GM13977 (cell line): Measurements from ENCODE around the gene SEZ6.

Experiments used
- DNase-seq: peaks from one replicate; pipeline ENCODE4 v3.0.0; 2012; ENCODE audit warnings: low spot score
- in situ Hi-C: fragments of 300-500 bp; cut with MboI; formaldehyde crosslinking; loops from one replicate; pipeline ENCODE4 v1.12.0; 2022; ENCODE audit warnings: low sequenced_read_pairs, low pct_unique_long_range_greater_than_20kb, mixed read lengths, inconsistent platforms; ENCODE audit not compliant: unreplicated experiment
- TF ChIP-seq, protein P1 (sequence below): IDR thresholded peaks from 2 replicates; pipeline ENCODE4 v1.5.1; 2012; ENCODE audit warnings: mild to moderate bottlenecking, control low read depth; ENCODE audit not compliant: insufficient read depth; ENCODE audit errors: extremely low read depth, missing control alignments

Gene SEZ6

DNA sequence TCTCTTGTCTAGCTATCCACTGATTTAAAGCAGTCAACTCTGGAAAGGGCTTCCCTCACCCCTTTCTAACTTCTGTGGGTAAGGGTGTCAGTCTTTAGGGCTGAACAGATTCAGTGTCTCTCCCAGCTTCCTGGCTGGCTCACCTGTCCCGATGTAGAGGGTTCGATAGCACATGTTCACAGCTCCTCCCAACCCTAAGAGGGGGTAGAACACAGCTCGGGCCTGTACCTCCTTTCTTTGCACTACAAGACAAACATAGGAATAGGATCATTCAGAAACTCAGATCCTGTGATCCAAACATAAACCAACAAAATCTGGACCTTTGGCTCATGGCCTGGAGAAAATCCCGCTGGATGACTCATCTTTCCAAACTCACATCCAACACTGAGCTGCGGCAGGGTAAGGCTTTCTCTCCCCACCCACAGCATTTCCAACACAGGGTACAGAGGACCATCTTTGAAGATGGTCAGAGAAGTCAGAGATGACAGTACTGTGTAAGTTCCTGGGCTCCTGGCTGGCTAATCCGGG is 97.1 kb downstream of the SEZ6 start:
- DNase-seq: no peak
- in situ Hi-C loops: no loop called here
- TF ChIP-seq, protein P1, sequence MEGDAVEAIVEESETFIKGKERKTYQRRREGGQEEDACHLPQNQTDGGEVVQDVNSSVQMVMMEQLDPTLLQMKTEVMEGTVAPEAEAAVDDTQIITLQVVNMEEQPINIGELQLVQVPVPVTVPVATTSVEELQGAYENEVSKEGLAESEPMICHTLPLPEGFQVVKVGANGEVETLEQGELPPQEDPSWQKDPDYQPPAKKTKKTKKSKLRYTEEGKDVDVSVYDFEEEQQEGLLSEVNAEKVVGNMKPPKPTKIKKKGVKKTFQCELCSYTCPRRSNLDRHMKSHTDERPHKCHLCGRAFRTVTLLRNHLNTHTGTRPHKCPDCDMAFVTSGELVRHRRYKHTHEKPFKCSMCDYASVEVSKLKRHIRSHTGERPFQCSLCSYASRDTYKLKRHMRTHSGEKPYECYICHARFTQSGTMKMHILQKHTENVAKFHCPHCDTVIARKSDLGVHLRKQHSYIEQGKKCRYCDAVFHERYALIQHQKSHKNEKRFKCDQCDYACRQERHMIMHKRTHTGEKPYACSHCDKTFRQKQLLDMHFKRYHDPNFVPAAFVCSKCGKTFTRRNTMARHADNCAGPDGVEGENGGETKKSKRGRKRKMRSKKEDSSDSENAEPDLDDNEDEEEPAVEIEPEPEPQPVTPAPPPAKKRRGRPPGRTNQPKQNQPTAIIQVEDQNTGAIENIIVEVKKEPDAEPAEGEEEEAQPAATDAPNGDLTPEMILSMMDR: no peak

DNA sequence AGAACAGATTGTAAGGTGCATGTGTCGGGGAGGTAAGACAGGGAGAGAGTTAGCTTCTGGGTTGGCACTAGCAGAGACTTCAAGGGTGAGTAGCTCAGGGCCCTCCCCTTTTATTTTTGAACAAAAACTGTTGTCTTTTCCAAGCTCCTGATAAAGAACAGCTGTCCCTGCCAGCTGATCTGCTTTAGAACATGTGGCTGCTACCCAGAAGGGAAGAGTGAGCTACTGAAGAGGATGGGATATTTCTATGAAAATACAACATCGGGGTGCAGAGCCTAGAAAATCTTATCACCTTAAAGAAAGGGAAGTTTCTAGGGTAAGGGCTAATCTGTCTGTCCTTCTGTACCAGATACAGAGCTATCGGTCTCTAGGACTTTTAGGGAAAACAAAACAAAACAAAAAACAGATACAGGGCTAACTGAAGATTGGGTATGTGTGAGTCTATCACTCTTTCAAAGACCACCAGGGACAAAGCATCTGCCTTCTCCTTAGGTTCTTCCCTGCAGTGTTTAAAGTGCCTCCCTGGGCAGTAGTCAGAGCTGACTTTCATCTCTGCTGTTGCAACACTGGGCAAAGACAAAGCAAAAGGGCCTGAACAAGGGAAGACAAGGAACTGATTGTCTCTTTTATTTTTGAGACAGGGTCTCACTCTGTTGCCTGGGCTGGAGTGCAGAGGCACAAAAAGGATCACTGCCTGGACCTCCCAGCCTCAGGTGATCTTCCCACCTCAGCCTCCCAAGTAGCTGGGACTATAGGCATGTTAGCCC is 97.9 kb downstream of the SEZ6 start:
- in situ Hi-C loops: no loop called here
- TF ChIP-seq, protein P1: no peak
- DNase-seq: no peak

DNA sequence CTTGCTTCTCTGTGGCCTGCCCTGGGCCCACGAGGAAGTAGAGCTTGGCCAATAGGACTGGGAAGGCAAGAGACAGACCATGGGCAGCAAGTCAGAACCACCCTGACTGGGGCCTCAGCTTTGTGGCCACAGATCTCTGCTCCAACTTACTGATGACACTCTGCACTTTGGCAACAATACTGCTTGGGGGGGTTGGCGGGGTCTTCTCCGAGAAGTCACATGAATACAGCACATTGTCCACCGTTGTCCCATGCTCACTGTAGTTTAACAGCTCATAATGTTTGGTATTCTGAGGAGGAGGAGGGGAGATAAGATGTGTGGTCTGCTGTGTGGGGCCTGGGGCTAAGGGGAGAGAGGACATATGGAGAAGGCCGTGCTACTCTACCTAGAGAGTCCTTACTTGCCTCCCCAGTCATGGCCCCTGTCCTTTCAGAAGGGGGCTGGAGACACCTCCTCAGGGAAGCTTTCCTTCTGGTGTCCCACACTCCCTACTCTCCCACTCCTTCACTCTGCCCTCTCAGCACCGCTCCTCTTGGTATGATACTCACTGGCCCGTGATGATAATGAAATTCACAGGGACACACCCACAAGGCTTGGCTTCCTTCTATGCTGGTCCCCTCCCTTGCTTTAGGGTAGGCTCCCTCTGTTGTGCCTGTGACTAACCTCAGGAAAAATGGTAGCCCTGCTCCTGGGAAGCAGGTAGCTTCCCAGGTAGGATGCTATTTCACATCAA is 99.0 kb downstream of the SEZ6 start:
- DNase-seq: no peak
- TF ChIP-seq, protein P1: no peak
- in situ Hi-C loops: no loop called here

DNA sequence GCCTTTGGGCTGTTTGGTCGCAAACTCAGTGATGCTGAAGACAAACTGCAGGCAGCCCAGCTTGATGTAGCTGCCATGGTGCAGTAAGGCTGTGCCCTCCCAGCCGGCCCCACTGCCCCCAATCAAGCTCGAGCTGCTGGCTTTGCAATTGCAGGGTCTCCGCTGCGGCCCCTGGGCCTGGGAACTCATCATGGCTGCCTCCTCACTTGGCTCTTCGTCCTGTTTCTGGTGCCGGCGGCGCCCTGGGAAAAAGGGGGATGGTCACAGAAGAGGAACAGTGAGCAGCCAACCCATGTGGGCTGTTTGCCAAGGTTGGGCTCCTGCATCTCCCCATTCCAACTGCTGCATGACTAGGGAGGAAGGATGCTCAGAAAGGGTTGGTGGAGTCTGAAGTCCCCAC is 99.6 kb downstream of the SEZ6 start:
- TF ChIP-seq, protein P1: no peak
- in situ Hi-C loops: no loop called here
- DNase-seq: no peak
